GM23248 (cell line): ENCODE results near the gene MPHOSPH6. TPM values are rescaled to one million over a fixed set of nuclear protein-coding genes. Genes with fewer than 3 reads are reported as not detected.

Source experiments
- DNase-seq: peaks from one replicate; pipeline ENCODE4 v3.0.0-alpha.2; 2015
- H2AFZ ChIP-seq: fragments of 200-600 bp; sonication (generic); 2 replicates; pipeline ENCODE4 v1.6.1; 2016; ENCODE audit warnings: antibody characterized with exemption
- H3F3A ChIP-seq: fragments of 200-600 bp; sonication (generic); 2 replicates; pipeline ENCODE4 v1.6.1; 2016; ENCODE audit warnings: mild to moderate bottlenecking, antibody characterized with exemption, mixed run types; ENCODE audit not compliant: insufficient read depth
- H3K27ac ChIP-seq: fragments of 200-600 bp; sonication (generic); 2 replicates; pipeline ENCODE4 v1.5.1; 2016; ENCODE audit warnings: mild to moderate bottlenecking
- H3K27me3 ChIP-seq: fragments of 200-600 bp; sonication (generic); replicated peaks from 2 replicates; pipeline ENCODE4 v1.6.1; 2016; ENCODE audit warnings: mild to moderate bottlenecking; ENCODE audit not compliant: insufficient read depth
- H3K36me3 ChIP-seq: fragments of 200-600 bp; sonication (generic); 2 replicates; pipeline ENCODE4 v1.6.1; 2016; ENCODE audit warnings: low read depth, mild to moderate bottlenecking
- H3K4me1 ChIP-seq: fragments of 200-600 bp; sonication (generic); 2 replicates; pipeline ENCODE4 v1.6.1; 2016; ENCODE audit warnings: mild to moderate bottlenecking; ENCODE audit not compliant: insufficient read depth
- H3K4me2 ChIP-seq: fragments of 200-600 bp; sonication (generic); one replicate; pipeline ENCODE4 v1.6.1; 2016; ENCODE audit warnings: mild to moderate bottlenecking; ENCODE audit not compliant: unreplicated experiment
- H3K4me3 ChIP-seq: fragments of 200-600 bp; sonication (generic); 2 replicates; pipeline ENCODE4 v1.5.1; 2016; ENCODE audit warnings: mild to moderate bottlenecking
- H3K79me2 ChIP-seq: fragments of 200-600 bp; sonication (generic); 2 replicates; pipeline ENCODE4 v1.6.1; 2016; ENCODE audit warnings: mild to moderate bottlenecking; ENCODE audit not compliant: insufficient read depth
- H3K9ac ChIP-seq: fragments of 200-600 bp; sonication (generic); 2 replicates; pipeline ENCODE4 v1.6.1; 2016; ENCODE audit warnings: mild to moderate bottlenecking
- H3K9me2 ChIP-seq: fragments of 200-600 bp; sonication (generic); 2 replicates; pipeline ENCODE4 v1.6.1; 2016; ENCODE audit warnings: mixed run types, mild to moderate bottlenecking, moderate library complexity; ENCODE audit not compliant: insufficient read depth
- H3K9me3 ChIP-seq: fragments of 200-600 bp; sonication (generic); one replicate; pipeline ENCODE4 v1.6.1; 2017; ENCODE audit warnings: low read depth
- H4K20me1 ChIP-seq: fragments of 200-600 bp; sonication (generic); 2 replicates; pipeline ENCODE4 v1.6.0; 2016; ENCODE audit not compliant: insufficient read depth
- EZH2 ChIP-seq: fragments of 200-600 bp; sonication (generic); IDR thresholded peaks from 2 replicates; pipeline ENCODE4 v1.6.1; 2018; ENCODE audit warnings: antibody characterized with exemption, mild to moderate bottlenecking; ENCODE audit not compliant: insufficient read depth, poor library complexity, severe bottlenecking
- EZH2phosphoT487 ChIP-seq: fragments of 200-600 bp; sonication (generic); IDR thresholded peaks from 2 replicates; pipeline ENCODE4 v1.6.1; 2018; ENCODE audit warnings: antibody characterized with exemption, moderate library complexity, mild to moderate bottlenecking, low read depth; ENCODE audit not compliant: insufficient read depth
- WGBS, 2 experiments: methylation state at CpG; one replicate each; pipeline ENCODE4 v1.1.6; 2015 to 2017; ENCODE audit warnings: low lambda C conversion rate in 2 of 2, low coverage in 1 of 2; ENCODE audit errors: missing lambda C conversion rate in 2 of 2; 5-methylcytosine and 5-hydroxymethylcytosine counted together
- in situ Hi-C: fragments of 300-500 bp; cut with MboI; formaldehyde crosslinking; loops from 2 replicates; pipeline ENCODE4 v1.15.0; 2020
- polyA plus RNA-seq: library from polyadenylated mRNA; unstranded; fragments of >200 nt; fragmentation: Nextera tagmentation; extraction: Ambion mirVana; gene quantifications from 2 replicates; pipeline ENCODE4 v1.2.1, GENCODE V29; 2016
- total RNA-seq: library from RNA; depleted of rRNA; stranded (reverse); fragments of >200 nt; shearing (Covaris generic); gene quantifications from 2 replicates; pipeline ENCODE4 v1.2.3, GENCODE V29; 2014

MPHOSPH6 gene
- total and polyA plus RNA-seq, 2 experiments from 2014 or later: 33.5 to 34.9 TPM

DNA sequence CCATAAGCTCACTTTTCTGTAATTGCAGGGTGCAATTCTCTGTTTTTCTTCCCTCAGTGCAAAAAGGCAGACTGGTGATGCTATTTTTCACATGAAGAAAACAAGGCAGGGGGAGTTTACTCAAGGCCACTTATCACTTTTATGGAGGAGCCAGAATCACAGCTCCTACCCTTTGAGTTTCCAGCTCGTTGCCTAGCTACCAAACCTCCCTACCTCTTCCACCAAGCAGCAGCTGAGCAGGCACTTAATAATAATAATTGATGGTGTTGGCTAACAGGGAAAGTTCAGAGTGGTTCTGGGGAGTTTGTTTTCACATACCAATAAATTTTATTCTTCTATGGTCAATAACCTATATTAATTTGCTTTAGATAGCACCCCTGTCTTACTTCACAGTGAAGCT is 31.9 kb upstream of the MPHOSPH6 start:
- H4K20me1 ChIP-seq: no peaks in the 10 kb centered on the region
- no peak overlapping the region for H3K4me3 ChIP-seq
- no peaks in the 10 kb centered on the region for H3F3A ChIP-seq
- no peak for DNase-seq
- H3K9me3 ChIP-seq: no peaks in the 10 kb centered on the region
- no peak overlapping the region for H3K27ac ChIP-seq
- H2AFZ ChIP-seq: no peak overlapping the region
- H3K27me3 ChIP-seq: no peaks in the 10 kb centered on the region
- H3K4me2 ChIP-seq: no peak overlapping the region
- H3K4me1 ChIP-seq: no peaks in the 10 kb centered on the region
- no peak for TF ChIP-seq EZH2phosphoT487
- no peaks in the 10 kb centered on the region for H3K36me3 ChIP-seq
- no peaks in the 10 kb centered on the region for H3K79me2 ChIP-seq
- in situ Hi-C loops: no loop called here
- H3K9ac ChIP-seq: no peak overlapping the region
- H3K9me2 ChIP-seq: no peaks in the 10 kb centered on the region
- WGBS, 2 experiments: 0% methylated on average over 1 of the region's 1 CpG

- no peak for DNase-seq
- WGBS, 2 experiments: 5% methylated on average over 2 of the region's 2 CpGs
- H3K4me2 ChIP-seq: no peak overlapping the region
- H3K36me3 ChIP-seq: no peaks in the 10 kb centered on the region
- H3K27ac ChIP-seq: no peak overlapping the region
- H3K9me2 ChIP-seq: no peaks in the 10 kb centered on the region
- no peaks in the 10 kb centered on the region for H3K9me3 ChIP-seq
- no peaks in the 10 kb centered on the region for H4K20me1 ChIP-seq
- no peaks in the 10 kb centered on the region for H3K79me2 ChIP-seq
- TF ChIP-seq EZH2phosphoT487 (no peak), EZH2 (no peak)
- no peak overlapping the region for H2AFZ ChIP-seq
- in situ Hi-C loops: no loop called here
- H3K4me1 ChIP-seq: no peaks in the 10 kb centered on the region
- no peaks in the 10 kb centered on the region for H3F3A ChIP-seq
- no peaks in the 10 kb centered on the region for H3K27me3 ChIP-seq
- no peak overlapping the region for H3K9ac ChIP-seq
- no peak overlapping the region for H3K4me3 ChIP-seq
These were observed 31.3 kb upstream of the MPHOSPH6 start for GRCh38 chr16:82201351-82201750.

GRCh38 chr16:82199209-82199608 is 29.2 kb upstream of the MPHOSPH6 start:
- Histone ChIP-seq H3K79me2 (no peaks in the 10 kb centered on the region), H3K4me2 (no peak overlapping the region), H3K4me3 (no peak overlapping the region), H3K9ac (no peak overlapping the region), H3K9me2 (no peaks in the 10 kb centered on the region), H3K9me3 (no peaks in the 10 kb centered on the region), H3K27me3 (no peaks in the 10 kb centered on the region), H2AFZ (no peak overlapping the region), H4K20me1 (no peaks in the 10 kb centered on the region), H3K4me1 (no peaks in the 10 kb centered on the region), H3K27ac (no peak overlapping the region), H3F3A (no peaks in the 10 kb centered on the region), H3K36me3 (no peaks in the 10 kb centered on the region)
- in situ Hi-C loops: no loop called here
- no peak for DNase-seq
- TF ChIP-seq EZH2phosphoT487: no peak
- no peak for TF ChIP-seq EZH2
- WGBS, 2 experiments: 80 to 98% methylated on average over 1 of the region's 1 CpG

GRCh38 chr16:82197540-82198240 is 27.7 kb upstream of the MPHOSPH6 start:
- H3K27ac ChIP-seq: no peak overlapping the region
- no peak overlapping the region for H3K9ac ChIP-seq
- H2AFZ ChIP-seq: no peak overlapping the region
- DNase-seq: no peak
- H3K79me2 ChIP-seq: no peaks in the 10 kb centered on the region
- peaks cover 7% of the 10 kb centered on the region for H3K4me1 ChIP-seq
- H4K20me1 ChIP-seq: no peaks in the 10 kb centered on the region
- peaks cover 7% of the 10 kb centered on the region; the same call in 1 of the 2 replicates for H3F3A ChIP-seq
- TF ChIP-seq EZH2phosphoT487 (no peak), EZH2 (no peak)
- WGBS, 2 experiments: 78 to 87% methylated on average over 7 of the region's 7 CpGs
- H3K36me3 ChIP-seq: no peaks in the 10 kb centered on the region
- no peaks in the 10 kb centered on the region for H3K27me3 ChIP-seq
- H3K4me2 ChIP-seq: no peak overlapping the region
- in situ Hi-C loops: no loop called here
- H3K4me3 ChIP-seq: no peak overlapping the region
- no peaks in the 10 kb centered on the region for H3K9me3 ChIP-seq
- H3K9me2 ChIP-seq: no peaks in the 10 kb centered on the region
